BLaER1 (cell line): ENCODE results near the gene UNC80.

Experiments used
- H3K27ac ChIP-seq: shearing (Covaris generic); formaldehyde crosslinking; 2 replicates; pipeline ENCODE4 v1.8.1; 2022
- H3K27me3 ChIP-seq: shearing (Covaris generic); formaldehyde crosslinking; 2 replicates; pipeline ENCODE4 v1.8.1; 2022
- H3K36me3 ChIP-seq: shearing (Covaris generic); formaldehyde crosslinking; 2 replicates; pipeline ENCODE4 v1.8.1; 2022
- H3K4me1 ChIP-seq: shearing (Covaris generic); formaldehyde crosslinking; 2 replicates; pipeline ENCODE4 v1.8.1; 2022
- H3K4me2 ChIP-seq: shearing (Covaris generic); formaldehyde crosslinking; 2 replicates; pipeline ENCODE4 v1.8.1; 2022
- H3K4me3 ChIP-seq: shearing (Covaris generic); formaldehyde crosslinking; 2 replicates; pipeline ENCODE4 v1.8.1; 2022
- H3K9ac ChIP-seq: shearing (Covaris generic); formaldehyde crosslinking; 2 replicates; pipeline ENCODE4 v1.8.1; 2022
- H3K9me3 ChIP-seq: shearing (Covaris generic); formaldehyde crosslinking; 2 replicates; pipeline ENCODE4 v1.8.1; 2022
- H4K20me1 ChIP-seq: shearing (Covaris generic); formaldehyde crosslinking; 2 replicates; pipeline ENCODE4 v1.8.1; 2022
- Cebpa-rat ChIP-seq: shearing (Covaris generic); IDR thresholded peaks from 2 replicates; pipeline ENCODE4 v1.8.1; 2022

The UNC80 gene

DNA sequence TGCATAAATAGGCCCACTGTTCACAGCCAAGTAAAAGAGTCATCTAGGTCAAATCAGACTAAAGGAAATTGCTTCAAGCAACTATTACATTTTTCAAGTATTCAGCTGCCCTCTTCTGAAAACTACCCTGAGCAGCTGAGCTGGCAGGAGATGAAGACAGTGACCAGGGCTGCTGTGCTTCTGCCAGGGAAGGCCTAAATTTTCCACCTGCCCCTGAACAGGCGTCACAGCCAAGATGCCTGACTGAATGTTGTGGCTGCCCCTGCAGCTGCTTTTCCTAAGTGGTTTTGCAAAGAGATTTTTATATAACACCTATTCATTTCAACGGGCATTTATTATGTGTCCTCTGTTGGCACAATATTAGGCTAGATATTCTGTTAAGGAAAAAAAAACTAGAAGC, 134.1 kb downstream of the UNC80 start:
- TF ChIP-seq Cebpa-rat, result no peak
- Histone ChIP-seq H4K20me1 (no peaks in the 10 kb centered on the region), H3K4me2 (no peak overlapping the region), H3K4me3 (no peak overlapping the region), H3K27ac (no peak overlapping the region), H3K9ac (no peak overlapping the region), H3K36me3 (no peaks in the 10 kb centered on the region), H3K4me1 (peaks cover 15% of the 10 kb centered on the region), H3K9me3 (no peaks in the 10 kb centered on the region), H3K27me3 (no peaks in the 10 kb centered on the region)

DNA sequence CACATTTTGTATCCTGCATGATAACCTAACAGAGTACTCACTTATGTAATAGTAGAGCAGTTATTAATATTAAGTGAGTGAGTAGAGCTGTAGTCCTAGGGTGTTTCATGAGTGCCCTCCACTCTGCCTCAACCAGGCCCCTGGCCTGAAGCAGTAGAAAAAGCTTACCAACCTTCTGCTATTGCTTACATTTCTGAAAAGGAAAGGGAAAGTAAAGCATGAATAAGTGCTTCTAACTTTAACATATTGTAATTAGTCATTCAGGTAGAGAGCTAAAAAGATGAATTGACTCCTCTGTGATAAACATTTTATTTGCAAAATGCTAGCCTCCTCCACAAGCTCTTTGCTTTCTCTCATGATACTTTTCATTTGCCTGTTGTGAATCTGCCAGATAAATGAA, 136.1 kb downstream of the UNC80 start:
- TF ChIP-seq Cebpa-rat, result no peak
- no peak overlapping the region for H3K4me2 ChIP-seq
- no peak overlapping the region for H3K27ac ChIP-seq
- no peaks in the 10 kb centered on the region for H3K4me1 ChIP-seq
- H3K27me3 ChIP-seq, result no peaks in the 10 kb centered on the region
- no peaks in the 10 kb centered on the region for H3K36me3 ChIP-seq
- no peaks in the 10 kb centered on the region for H3K9me3 ChIP-seq
- H4K20me1 ChIP-seq, result no peaks in the 10 kb centered on the region
- H3K9ac ChIP-seq, result no peak overlapping the region
- no peak overlapping the region for H3K4me3 ChIP-seq

DNA sequence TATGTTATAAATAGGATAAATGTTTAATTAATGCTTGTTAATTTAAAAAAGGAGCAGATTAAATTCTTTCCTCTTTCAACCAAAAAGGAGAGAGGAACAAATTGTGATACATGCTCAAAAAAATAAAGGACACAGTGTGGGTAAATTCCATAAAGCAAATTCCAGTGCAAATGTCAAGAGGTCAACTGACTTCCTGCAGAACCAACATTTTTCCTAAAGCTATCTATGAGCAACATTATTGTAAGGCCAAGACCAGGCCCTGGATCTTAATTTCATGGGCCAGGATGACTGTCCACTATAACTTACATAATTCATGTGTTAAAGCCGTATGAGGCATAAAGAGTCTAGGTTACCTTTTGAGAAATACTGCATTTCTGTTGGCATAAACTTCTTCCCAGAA, 136.9 kb downstream of the UNC80 start:
- no peaks in the 10 kb centered on the region for H3K36me3 ChIP-seq
- no peak overlapping the region for H3K4me3 ChIP-seq
- TF ChIP-seq Cebpa-rat, result no peak
- no peak overlapping the region for H3K9ac ChIP-seq
- H3K27me3 ChIP-seq, result no peaks in the 10 kb centered on the region
- H4K20me1 ChIP-seq, result no peaks in the 10 kb centered on the region
- no peaks in the 10 kb centered on the region for H3K9me3 ChIP-seq
- H3K4me2 ChIP-seq, result no peak overlapping the region
- no peaks in the 10 kb centered on the region for H3K4me1 ChIP-seq
- no peak overlapping the region for H3K27ac ChIP-seq

- Histone ChIP-seq H3K27me3 (no peaks in the 10 kb centered on the region), H3K4me3 (no peak overlapping the region), H4K20me1 (no peaks in the 10 kb centered on the region), H3K36me3 (no peaks in the 10 kb centered on the region), H3K4me2 (no peak overlapping the region), H3K9ac (no peak overlapping the region), H3K4me1 (no peaks in the 10 kb centered on the region), H3K27ac (no peak overlapping the region), H3K9me3 (no peaks in the 10 kb centered on the region)
- no peak for TF ChIP-seq Cebpa-rat
Observed at GRCh38 chr2:209911486-209911885, 139.9 kb downstream of the UNC80 start.

DNA sequence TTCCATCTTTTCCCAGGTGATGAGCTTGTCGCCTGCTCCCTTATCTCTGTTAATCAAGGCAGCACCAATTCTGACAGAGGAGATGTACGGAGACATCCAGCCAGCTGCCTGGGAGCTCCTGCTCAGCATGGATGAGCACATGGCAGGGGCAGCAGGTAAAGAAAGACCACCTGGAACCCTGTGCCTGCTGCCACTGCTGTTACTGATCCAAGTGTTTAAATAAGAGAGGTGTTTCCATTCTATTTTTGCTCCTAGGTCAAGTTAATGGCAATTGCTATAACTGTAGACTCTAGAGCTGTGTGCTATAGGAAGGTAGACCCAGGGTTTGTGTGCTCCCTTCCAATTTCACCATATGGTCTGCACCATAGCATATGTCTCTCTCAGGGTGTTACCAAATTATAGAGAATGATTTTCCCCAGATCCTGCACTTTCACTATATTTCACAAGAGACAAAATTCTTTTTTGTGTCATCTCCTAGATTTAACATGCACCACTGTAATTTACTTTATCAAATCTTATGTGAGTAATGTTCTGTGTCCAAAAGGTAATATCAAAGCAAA, 142.2 kb downstream of the UNC80 start:
- H3K9ac ChIP-seq, result no peak overlapping the region
- H3K4me2 ChIP-seq, result no peak overlapping the region
- H4K20me1 ChIP-seq, result no peaks in the 10 kb centered on the region
- no peaks in the 10 kb centered on the region for H3K36me3 ChIP-seq
- no peak for TF ChIP-seq Cebpa-rat
- no peaks in the 10 kb centered on the region for H3K9me3 ChIP-seq
- no peak overlapping the region for H3K27ac ChIP-seq
- no peak overlapping the region for H3K4me3 ChIP-seq
- H3K27me3 ChIP-seq, result no peaks in the 10 kb centered on the region
- H3K4me1 ChIP-seq, result no peaks in the 10 kb centered on the region

GRCh38 chr2:209917154-209917771, 145.6 kb downstream of the UNC80 start:
- H3K27ac ChIP-seq, result no peak overlapping the region

DNA sequence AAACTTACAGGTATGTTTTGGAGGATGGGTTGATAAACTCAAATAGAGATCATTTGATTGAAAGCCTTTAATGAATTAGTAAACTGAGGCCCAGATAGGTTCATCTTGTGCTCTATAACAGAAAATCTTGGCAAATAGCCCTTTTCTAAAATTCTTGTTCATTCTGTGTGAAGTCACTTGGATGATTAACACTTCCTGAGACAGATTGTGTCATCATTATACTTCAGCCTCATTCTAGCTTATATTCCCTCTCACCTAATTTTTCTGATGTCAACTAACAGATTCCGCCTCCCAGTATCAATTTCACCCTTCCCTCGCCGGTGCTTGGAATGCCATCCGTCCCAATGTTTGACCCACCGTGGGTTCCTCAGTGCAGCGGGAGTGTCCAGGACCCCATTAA, 146.6 kb downstream of the UNC80 start:
- no peak overlapping the region for H3K4me2 ChIP-seq
- H3K27ac ChIP-seq, result no peak overlapping the region
- no peak overlapping the region for H3K4me3 ChIP-seq
- H3K27me3 ChIP-seq, result no peaks in the 10 kb centered on the region
- no peak for TF ChIP-seq Cebpa-rat
- no peaks in the 10 kb centered on the region for H3K36me3 ChIP-seq
- no peaks in the 10 kb centered on the region for H3K9me3 ChIP-seq
- no peak overlapping the region for H3K9ac ChIP-seq
- H3K4me1 ChIP-seq, result no peaks in the 10 kb centered on the region
- no peaks in the 10 kb centered on the region for H4K20me1 ChIP-seq

More at GRCh38 chr2:209917154-209917771, 145.6 kb downstream of the UNC80 start:
- no peak overlapping the region for H3K4me2 ChIP-seq
- H3K9ac ChIP-seq, result no peak overlapping the region
- no peaks in the 10 kb centered on the region for H3K36me3 ChIP-seq
- H3K27me3 ChIP-seq, result no peaks in the 10 kb centered on the region
- H3K4me3 ChIP-seq, result no peak overlapping the region
- TF ChIP-seq Cebpa-rat, result no peak
- H4K20me1 ChIP-seq, result no peaks in the 10 kb centered on the region
- no peaks in the 10 kb centered on the region for H3K4me1 ChIP-seq
- no peaks in the 10 kb centered on the region for H3K9me3 ChIP-seq

- no peak overlapping the region for H3K9ac ChIP-seq
- no peak overlapping the region for H3K27ac ChIP-seq
- no peaks in the 10 kb centered on the region for H3K36me3 ChIP-seq
- no peak overlapping the region for H3K4me3 ChIP-seq
- no peaks in the 10 kb centered on the region for H4K20me1 ChIP-seq
- H3K4me2 ChIP-seq, result no peak overlapping the region
- H3K4me1 ChIP-seq, result no peaks in the 10 kb centered on the region
- H3K27me3 ChIP-seq, result no peaks in the 10 kb centered on the region
- TF ChIP-seq Cebpa-rat, result no peak
- H3K9me3 ChIP-seq, result peaks cover 6% of the 10 kb centered on the region; the same call in 1 of the 2 replicates
Observed at GRCh38 chr2:209922116-209922515, 150.5 kb downstream of the UNC80 start.

GRCh38 chr2:209929369-209929768, 157.7 kb downstream of the UNC80 start:
- H3K9me3 ChIP-seq, result peaks cover 6% of the 10 kb centered on the region; the same call in 1 of the 2 replicates
- H3K9ac ChIP-seq, result no peak overlapping the region
- H3K36me3 ChIP-seq, result no peaks in the 10 kb centered on the region
- no peak overlapping the region for H3K4me3 ChIP-seq
- H3K4me1 ChIP-seq, result no peaks in the 10 kb centered on the region
- H3K4me2 ChIP-seq, result no peak overlapping the region
- H4K20me1 ChIP-seq, result no peaks in the 10 kb centered on the region
- no peak for TF ChIP-seq Cebpa-rat
- no peaks in the 10 kb centered on the region for H3K27me3 ChIP-seq
- H3K27ac ChIP-seq, result no peak overlapping the region

DNA sequence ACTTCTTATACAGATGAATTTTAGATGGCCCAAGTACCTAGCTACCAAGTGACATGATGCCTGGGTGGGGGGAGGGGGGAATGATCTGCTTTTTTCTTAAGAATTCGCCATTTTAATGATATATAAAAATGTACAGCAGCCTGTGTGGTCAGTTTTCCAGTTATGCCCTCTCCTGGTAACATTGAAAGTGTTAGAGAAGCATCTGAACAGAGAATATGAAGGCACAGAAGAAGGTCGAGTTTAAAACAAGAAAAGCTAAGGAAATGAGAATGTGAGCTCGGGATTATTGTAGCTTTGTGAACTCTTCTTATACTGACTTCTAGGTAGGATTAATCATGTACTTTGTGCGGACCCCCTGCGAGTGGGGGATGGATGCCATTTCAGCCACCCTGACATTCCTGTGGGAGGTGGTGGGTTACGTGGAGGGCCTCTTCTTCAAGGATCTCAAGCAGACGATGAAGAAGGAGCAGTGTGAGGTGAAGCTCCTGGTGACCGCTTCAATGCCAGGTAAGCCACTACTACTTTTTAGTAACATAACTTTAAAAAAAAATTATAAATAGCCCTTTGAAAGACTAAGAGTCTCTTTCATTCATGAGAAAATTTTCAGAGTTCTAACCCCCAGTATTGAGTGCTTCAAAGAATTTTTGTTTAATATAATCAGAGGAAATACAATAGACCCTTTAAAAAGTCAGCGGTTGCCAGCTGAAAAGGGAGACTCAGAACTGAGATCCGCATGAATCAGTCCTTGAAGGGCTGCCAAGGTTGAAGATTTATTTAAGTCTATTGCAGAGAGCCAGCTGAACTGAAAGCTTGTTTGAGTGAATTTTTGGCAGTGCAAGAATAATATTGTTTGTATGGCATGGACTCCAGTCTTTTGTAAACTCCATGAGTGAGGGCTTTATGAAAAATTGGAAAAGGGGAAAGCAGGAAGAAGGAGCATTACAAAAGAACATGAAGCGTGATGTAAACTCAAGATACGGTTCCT, 162.2 kb downstream of the UNC80 start:
- Histone ChIP-seq H3K4me1 (no peaks in the 10 kb centered on the region), H3K27ac (no peak overlapping the region), H3K4me2 (no peak overlapping the region), H3K9ac (no peak overlapping the region), H3K36me3 (no peaks in the 10 kb centered on the region), H4K20me1 (no peaks in the 10 kb centered on the region), H3K27me3 (no peaks in the 10 kb centered on the region), H3K9me3 (no peaks in the 10 kb centered on the region), H3K4me3 (no peak overlapping the region)
- TF ChIP-seq Cebpa-rat, result no peak
